ENCODE measurements around the gene SNX32. TPM values are rescaled to one million over a fixed set of nuclear protein-coding genes. Genes with fewer than 3 reads are reported as not detected.

The SNX32 gene
- total RNA-seq, 3 donors from 2014 or later (not counting 1 experiment from before 2014, with no cell fraction given): 0.31 to 2.0 (median 0.54) TPM

DNA sequence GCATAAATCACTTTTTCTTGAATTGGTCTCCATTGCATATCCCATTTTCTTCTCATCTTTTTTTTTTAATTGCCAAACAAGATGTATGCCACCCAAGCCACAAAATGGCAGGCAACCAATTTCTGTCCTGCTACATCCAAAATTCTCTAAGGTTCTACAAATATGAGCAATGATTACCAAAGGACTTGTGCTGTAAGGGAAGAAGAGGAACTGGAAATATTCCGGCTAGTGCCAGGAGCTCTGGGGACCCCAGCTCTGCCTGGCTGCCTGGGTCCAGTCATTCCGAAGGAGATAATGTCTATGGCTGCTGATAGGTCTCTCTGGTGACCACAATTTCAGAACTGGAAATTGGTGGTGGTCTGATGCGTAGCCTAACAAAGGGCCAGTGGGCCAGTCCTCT lies 17.1 kb upstream of the SNX32 start:
- H3K4me3 ChIP-seq (ENCODE audit: low read length): no peak overlapping the region
- no peaks in the 10 kb centered on the region for H3K9me3 ChIP-seq (ENCODE audit: control insufficient read depth, insufficient read depth, low read length)
- DNase-seq: no peak
- no peaks in the 10 kb centered on the region for H3K27me3 Mint-ChIP-seq (ENCODE audit: low read depth in 2 of 2)
- no peak for ATAC-seq
- WGBS (ENCODE audit: insufficient coverage): 92% methylated on average over 3 of the region's 3 CpGs
- no peaks in the 10 kb centered on the region for H3K9me3 Mint-ChIP-seq
- H3K36me3 ChIP-seq (ENCODE audit: control insufficient read depth, insufficient read depth, low read length): no peaks in the 10 kb centered on the region
- intact Hi-C loops (cut with micrococcal nuclease): loop anchor here (5.0 kb wide), 1 partner anchor 189 kb away; no protein-coding TSS in a partner anchor
- H3K4me1 ChIP-seq (ENCODE audit: control insufficient read depth, insufficient read depth, low read length): peaks cover 14% of the 10 kb centered on the region
- H3K4me1 Mint-ChIP-seq: peaks cover 14% of the 10 kb centered on the region in 2 donors
- no peak overlapping the region for H3K27ac ChIP-seq (ENCODE audit: low read length)
- H3K27ac Mint-ChIP-seq: peak overlapping the region in 1 of 2 donors; percentile 51
- H3K27me3 ChIP-seq (ENCODE audit: control insufficient read depth, insufficient read depth, low read length): no peaks in the 10 kb centered on the region
- peak overlapping the region; percentile 93 for H3K4me3 Mint-ChIP-seq
- H3K36me3 Mint-ChIP-seq: no peaks in the 10 kb centered on the region
- TF ChIP-seq, protein P1, sequence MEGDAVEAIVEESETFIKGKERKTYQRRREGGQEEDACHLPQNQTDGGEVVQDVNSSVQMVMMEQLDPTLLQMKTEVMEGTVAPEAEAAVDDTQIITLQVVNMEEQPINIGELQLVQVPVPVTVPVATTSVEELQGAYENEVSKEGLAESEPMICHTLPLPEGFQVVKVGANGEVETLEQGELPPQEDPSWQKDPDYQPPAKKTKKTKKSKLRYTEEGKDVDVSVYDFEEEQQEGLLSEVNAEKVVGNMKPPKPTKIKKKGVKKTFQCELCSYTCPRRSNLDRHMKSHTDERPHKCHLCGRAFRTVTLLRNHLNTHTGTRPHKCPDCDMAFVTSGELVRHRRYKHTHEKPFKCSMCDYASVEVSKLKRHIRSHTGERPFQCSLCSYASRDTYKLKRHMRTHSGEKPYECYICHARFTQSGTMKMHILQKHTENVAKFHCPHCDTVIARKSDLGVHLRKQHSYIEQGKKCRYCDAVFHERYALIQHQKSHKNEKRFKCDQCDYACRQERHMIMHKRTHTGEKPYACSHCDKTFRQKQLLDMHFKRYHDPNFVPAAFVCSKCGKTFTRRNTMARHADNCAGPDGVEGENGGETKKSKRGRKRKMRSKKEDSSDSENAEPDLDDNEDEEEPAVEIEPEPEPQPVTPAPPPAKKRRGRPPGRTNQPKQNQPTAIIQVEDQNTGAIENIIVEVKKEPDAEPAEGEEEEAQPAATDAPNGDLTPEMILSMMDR (IDR thresholded peaks at IDR 0.05): no peak

DNA sequence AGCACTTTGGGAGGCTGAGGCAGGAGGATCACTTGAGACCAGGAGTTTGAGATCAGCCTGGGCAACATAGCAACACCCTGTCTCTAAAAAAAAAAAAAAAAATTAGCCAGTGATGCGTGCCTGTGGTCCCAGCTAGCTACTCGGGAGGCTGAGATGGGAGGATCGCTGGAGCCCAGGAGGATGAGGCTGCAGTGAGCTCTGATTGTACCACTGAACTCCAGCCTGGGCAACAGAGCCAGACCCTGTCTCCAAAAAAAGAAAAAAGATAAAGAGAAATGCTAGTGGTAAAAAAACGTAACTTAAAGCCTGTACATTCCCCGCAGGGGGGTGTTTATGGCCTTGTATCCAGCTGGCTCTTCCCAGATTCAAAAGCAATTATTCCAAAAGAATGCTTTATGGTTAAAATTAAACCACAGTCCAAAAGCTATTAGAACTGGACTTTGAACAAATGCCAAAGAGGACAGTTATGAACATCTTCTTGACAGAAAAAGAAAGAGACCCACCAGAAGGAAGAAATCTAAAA lies 16.4 kb upstream of the SNX32 start:
- H3K36me3 Mint-ChIP-seq: no peaks in the 10 kb centered on the region
- TF ChIP-seq, protein P1 (IDR thresholded peaks at IDR 0.05): no peak
- H3K9me3 Mint-ChIP-seq: no peaks in the 10 kb centered on the region
- H3K9me3 ChIP-seq (ENCODE audit: control insufficient read depth, insufficient read depth, low read length): no peaks in the 10 kb centered on the region
- H3K4me3 Mint-ChIP-seq: peak overlapping the region; percentile 93
- peaks cover 14% of the 10 kb centered on the region for H3K4me1 ChIP-seq (ENCODE audit: control insufficient read depth, insufficient read depth, low read length)
- peak overlapping the region; percentile 51 to 69 for H3K27ac Mint-ChIP-seq
- H3K27ac ChIP-seq (ENCODE audit: low read length): peak overlapping the region; percentile 52
- intact Hi-C loops (cut with micrococcal nuclease): loop anchor here (5.0 kb wide), 1 partner anchor 190 kb away; no protein-coding TSS in a partner anchor
- no peaks in the 10 kb centered on the region for H3K36me3 ChIP-seq (ENCODE audit: control insufficient read depth, insufficient read depth, low read length)
- DNase-seq (no peak), ATAC-seq (no peak)
- peak overlapping the region; percentile 33 for H3K4me3 ChIP-seq (ENCODE audit: low read length)
- 88% methylated on average over 5 of the region's 5 CpGs for WGBS (ENCODE audit: insufficient coverage)
- no peaks in the 10 kb centered on the region for H3K27me3 Mint-ChIP-seq (ENCODE audit: low read depth in 2 of 2)
- peaks cover 14% of the 10 kb centered on the region in 2 donors for H3K4me1 Mint-ChIP-seq
- no peaks in the 10 kb centered on the region for H3K27me3 ChIP-seq (ENCODE audit: control insufficient read depth, insufficient read depth, low read length)

DNA sequence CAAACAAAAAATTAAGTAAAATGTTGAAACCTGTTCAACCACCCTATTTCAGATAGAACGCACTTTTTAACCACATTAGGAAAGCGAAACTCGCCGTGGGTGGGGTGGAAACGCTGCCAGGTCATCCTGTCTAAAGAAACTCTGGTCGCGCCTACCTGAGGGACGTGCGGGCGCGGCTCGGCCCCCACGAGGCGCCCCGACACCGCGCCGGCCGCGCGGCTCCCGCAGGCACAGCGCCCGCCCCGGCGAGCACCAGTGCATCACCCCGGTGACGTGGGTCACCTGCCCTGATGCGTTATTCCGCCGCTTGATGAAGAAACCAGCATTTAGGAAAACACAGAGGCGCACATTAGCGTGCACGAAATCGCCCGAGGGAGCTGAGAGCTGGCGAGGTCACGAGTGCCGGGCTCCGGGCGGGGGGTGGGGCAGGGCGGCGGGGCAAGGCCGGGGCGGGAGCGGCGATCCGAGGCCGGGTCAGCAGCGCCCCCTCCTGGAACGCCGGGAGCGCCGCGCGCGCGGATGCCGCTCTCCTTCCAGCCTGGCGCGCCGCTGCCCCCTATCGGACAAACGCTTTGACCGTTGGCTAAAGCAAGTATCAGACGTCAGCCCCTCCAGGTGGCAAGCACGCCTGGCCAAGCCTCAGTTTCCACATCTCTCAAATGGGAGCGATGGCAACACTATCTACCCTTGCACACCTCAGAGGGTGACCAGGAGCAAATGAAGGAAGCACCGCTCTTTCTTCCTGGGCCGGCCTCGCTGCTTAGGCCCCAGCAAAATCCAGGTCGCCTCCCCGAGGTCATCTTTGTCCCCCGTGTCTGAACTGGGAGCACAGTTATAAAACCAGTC lies 15.7 kb upstream of the SNX32 start:
- H3K36me3 Mint-ChIP-seq: no peaks in the 10 kb centered on the region
- Histone ChIP-seq H3K27ac (ENCODE audit: low read length) (peak overlapping the region; percentile 52), H3K9me3 (ENCODE audit: control insufficient read depth, insufficient read depth, low read length) (no peaks in the 10 kb centered on the region), H3K4me1 (ENCODE audit: control insufficient read depth, insufficient read depth, low read length) (peaks cover 14% of the 10 kb centered on the region), H3K36me3 (ENCODE audit: control insufficient read depth, insufficient read depth, low read length) (no peaks in the 10 kb centered on the region), H3K4me3 (ENCODE audit: low read length) (peak overlapping the region; percentile 33), H3K27me3 (ENCODE audit: control insufficient read depth, insufficient read depth, low read length) (no peaks in the 10 kb centered on the region)
- H3K4me3 Mint-ChIP-seq: peak overlapping the region; percentile 93
- no peaks in the 10 kb centered on the region for H3K9me3 Mint-ChIP-seq
- no peaks in the 10 kb centered on the region for H3K27me3 Mint-ChIP-seq (ENCODE audit: low read depth in 2 of 2)
- H3K4me1 Mint-ChIP-seq: peaks cover 14% of the 10 kb centered on the region in 2 donors
- H3K27ac Mint-ChIP-seq: peak overlapping the region; percentile 51 to 69
- ATAC-seq (peak; percentile 98 to 100 (median 98)), DNase-seq (peak; percentile 96 to 98)
- TF ChIP-seq, protein P1 (IDR thresholded peaks at IDR 0.05): peak; percentile 100
- intact Hi-C loops (cut with micrococcal nuclease): loop anchor here (1.0 to 5.0 kb wide), 5 partner anchors 37 to 191 kb away; partner anchors contain the start of gene AP5B1
- 7% methylated on average over 74 of the region's 74 CpGs for WGBS (ENCODE audit: insufficient coverage)

All from natural killer cell (primary cell).